Measurements from ENCODE around the gene ARMCX2. TPM values are rescaled to one million over a fixed set of nuclear protein-coding genes. Genes with fewer than 3 reads are reported as not detected.

The ARMCX2 gene
- polyA plus RNA-seq, 1 of the 3 experiments (the other 2 are of a cell fraction): 32.9 TPM

DNA sequence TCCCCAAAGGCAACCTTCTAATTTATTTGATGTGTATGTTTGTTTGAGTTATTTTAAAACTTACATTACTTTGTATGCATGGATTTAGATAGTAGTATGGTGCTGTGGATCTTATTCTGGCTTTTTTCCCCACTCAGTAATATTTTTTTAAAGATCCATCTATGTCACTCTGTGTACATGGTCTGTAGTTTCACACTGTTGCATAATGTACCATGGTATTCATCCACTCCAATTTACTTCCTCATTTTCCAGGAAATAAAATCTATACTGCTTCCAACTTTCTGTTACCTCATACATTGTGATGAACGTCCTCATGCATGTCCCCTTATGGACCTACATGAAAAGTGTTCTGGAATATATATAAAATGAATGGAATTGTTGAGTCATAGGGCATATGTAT lies 17.6 kb downstream of the ARMCX2 start:
- no peaks in the 10 kb centered on the region for H3K79me2 ChIP-seq (ENCODE audit: insufficient read depth)
- CTCF ChIA-PET: interaction anchor here (0.5 kb wide), 1 partner anchor 290 kb away, joined by 3 read pairs; no protein-coding TSS in a partner anchor

GRCh38 chrX:101639583-101639982 lies 20.1 kb downstream of the ARMCX2 start:
- Histone ChIP-seq H3F3A (replicated peaks; ENCODE audit: insufficient read depth) (no peaks in the 10 kb centered on the region), H3K4me2 (no peak overlapping the region), H3K27me3 (ENCODE audit: insufficient read depth) (no peaks in the 10 kb centered on the region), H4K20me1 (ENCODE audit: insufficient read depth) (no peaks in the 10 kb centered on the region), H3K79me2 (ENCODE audit: insufficient read depth) (no peaks in the 10 kb centered on the region), H3K9me2 (no peaks in the 10 kb centered on the region), H3K9ac (no peak overlapping the region), H2AFZ (ENCODE audit: low read depth) (no peak overlapping the region), H3K36me3 (replicated peaks in 1 of 2; ENCODE audit: control insufficient read depth in 1 of 2, insufficient read depth in 2 of 2, low read length in 1 of 2) (no peaks in the 10 kb centered on the region), H3K27ac (ENCODE audit: low read depth in 2 of 2, low read length in 1 of 2) (no peak overlapping the region), H3K9me3 (no peaks in the 10 kb centered on the region), H3K4me3 (ENCODE audit: low read depth in 2 of 2, low read length in 1 of 2) (no peak overlapping the region), H3K4me1 (ENCODE audit: control insufficient read depth in 1 of 2, insufficient read depth in 2 of 2, low read depth in 1 of 2, low read length in 1 of 2) (no peaks in the 10 kb centered on the region)
- CTCF ChIA-PET: no interaction called here
- POLR2A ChIA-PET: no interaction called here
- no peak for DNase-seq
- TF ChIP-seq FOXJ3 (CRISPR knock-in tag; IDR thresholded peaks at IDR 0.05): no peak
- TF ChIP-seq, protein P1, sequence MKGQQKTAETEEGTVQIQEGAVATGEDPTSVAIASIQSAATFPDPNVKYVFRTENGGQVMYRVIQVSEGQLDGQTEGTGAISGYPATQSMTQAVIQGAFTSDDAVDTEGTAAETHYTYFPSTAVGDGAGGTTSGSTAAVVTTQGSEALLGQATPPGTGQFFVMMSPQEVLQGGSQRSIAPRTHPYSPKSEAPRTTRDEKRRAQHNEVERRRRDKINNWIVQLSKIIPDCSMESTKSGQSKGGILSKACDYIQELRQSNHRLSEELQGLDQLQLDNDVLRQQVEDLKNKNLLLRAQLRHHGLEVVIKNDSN (IDR thresholded peaks at IDR 0.05; ENCODE audit: borderline replicate concordance, low read depth): no peak
- TF ChIP-seq TAF1 (IDR thresholded peaks at IDR 0.05; ENCODE audit: borderline replicate concordance, low read depth, low read length): no peak
- TF ChIP-seq, protein P2, sequence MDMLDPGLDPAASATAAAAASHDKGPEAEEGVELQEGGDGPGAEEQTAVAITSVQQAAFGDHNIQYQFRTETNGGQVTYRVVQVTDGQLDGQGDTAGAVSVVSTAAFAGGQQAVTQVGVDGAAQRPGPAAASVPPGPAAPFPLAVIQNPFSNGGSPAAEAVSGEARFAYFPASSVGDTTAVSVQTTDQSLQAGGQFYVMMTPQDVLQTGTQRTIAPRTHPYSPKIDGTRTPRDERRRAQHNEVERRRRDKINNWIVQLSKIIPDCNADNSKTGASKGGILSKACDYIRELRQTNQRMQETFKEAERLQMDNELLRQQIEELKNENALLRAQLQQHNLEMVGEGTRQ (IDR thresholded peaks at IDR 0.05; ENCODE audit: borderline replicate concordance, low read depth, low read length): no peak
- TF ChIP-seq EP300 (IDR thresholded peaks at IDR 0.05; ENCODE audit: borderline replicate concordance in 1 of 2, low read depth in 1 of 2, low read length in 1 of 2): no peak
- TF ChIP-seq, protein P3, sequence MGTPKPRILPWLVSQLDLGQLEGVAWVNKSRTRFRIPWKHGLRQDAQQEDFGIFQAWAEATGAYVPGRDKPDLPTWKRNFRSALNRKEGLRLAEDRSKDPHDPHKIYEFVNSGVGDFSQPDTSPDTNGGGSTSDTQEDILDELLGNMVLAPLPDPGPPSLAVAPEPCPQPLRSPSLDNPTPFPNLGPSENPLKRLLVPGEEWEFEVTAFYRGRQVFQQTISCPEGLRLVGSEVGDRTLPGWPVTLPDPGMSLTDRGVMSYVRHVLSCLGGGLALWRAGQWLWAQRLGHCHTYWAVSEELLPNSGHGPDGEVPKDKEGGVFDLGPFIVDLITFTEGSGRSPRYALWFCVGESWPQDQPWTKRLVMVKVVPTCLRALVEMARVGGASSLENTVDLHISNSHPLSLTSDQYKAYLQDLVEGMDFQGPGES (IDR thresholded peaks at IDR 0.05; ENCODE audit: low read depth, low read length): no peak

More for the DNA sequence above, 17.6 kb downstream of the ARMCX2 start:
- no peaks in the 10 kb centered on the region for H3F3A ChIP-seq (replicated peaks; ENCODE audit: insufficient read depth)
- no peaks in the 10 kb centered on the region for H3K4me1 ChIP-seq (ENCODE audit: control insufficient read depth in 1 of 2, insufficient read depth in 2 of 2, low read depth in 1 of 2, low read length in 1 of 2)
- no peak overlapping the region for H3K27ac ChIP-seq (ENCODE audit: low read depth in 2 of 2, low read length in 1 of 2)
- H3K9me2 ChIP-seq: no peaks in the 10 kb centered on the region
- WGBS (ENCODE audit: low lambda C conversion rate): 18% methylated on average over 1 of the region's 1 CpG
- H3K9ac ChIP-seq: no peak overlapping the region
- TF ChIP-seq EZH2phosphoT487 (IDR thresholded peaks at IDR 0.05; ENCODE audit: borderline replicate concordance, low read depth) (no peak), MEF2A (IDR thresholded peaks at IDR 0.05; ENCODE audit: borderline replicate concordance, low read depth) (no peak), MAX (IDR thresholded peaks at IDR 0.05; ENCODE audit: low read depth) (no peak), FOXJ3 (CRISPR knock-in tag; IDR thresholded peaks at IDR 0.05) (no peak), NFIC (IDR thresholded peaks at IDR 0.05; ENCODE audit: borderline replicate concordance) (no peak), PBX3 (IDR thresholded peaks at IDR 0.05) (no peak)
- POLR2A ChIA-PET: no interaction called here
- H2AFZ ChIP-seq (ENCODE audit: low read depth): no peak overlapping the region
- no peak overlapping the region for H3K4me2 ChIP-seq
- H3K4me3 ChIP-seq (ENCODE audit: low read depth in 2 of 2, low read length in 1 of 2): no peak overlapping the region
- H3K9me3 ChIP-seq: no peaks in the 10 kb centered on the region
- H4K20me1 ChIP-seq (ENCODE audit: insufficient read depth): no peaks in the 10 kb centered on the region
- DNase-seq: no peak
- no peaks in the 10 kb centered on the region for H3K27me3 ChIP-seq (ENCODE audit: insufficient read depth)
- no peaks in the 10 kb centered on the region for H3K36me3 ChIP-seq (replicated peaks in 1 of 2; ENCODE audit: control insufficient read depth in 1 of 2, insufficient read depth in 2 of 2, low read length in 1 of 2)
